Mesendoderm (in vitro differentiated cells): ENCODE data around the gene LRRC3.

ENCODE experiments used
- DNase-seq: peaks from one replicate; pipeline ENCODE4 v3.0.0; 2013
- H2AK5ac ChIP-seq: 2 replicates; pipeline ENCODE4 v1.6.1; 2013; ENCODE audit warnings: low read length, inconsistent platforms
- H2BK120ac ChIP-seq: 2 replicates; pipeline ENCODE4 v1.6.1; 2013; ENCODE audit warnings: low read depth, mild to moderate bottlenecking, low read length, moderate library complexity, mixed read lengths
- H2BK15ac ChIP-seq: replicated peaks from 2 replicates; pipeline ENCODE4 v1.6.1; 2013; ENCODE audit warnings: low read depth, mild to moderate bottlenecking, moderate library complexity
- H2BK5ac ChIP-seq: 2 replicates; pipeline ENCODE4 v1.6.1; 2013; ENCODE audit warnings: low read length, inconsistent platforms
- H3K18ac ChIP-seq: 2 replicates; pipeline ENCODE4 v1.6.1; 2013; ENCODE audit warnings: mild to moderate bottlenecking, low read length, mixed read lengths
- H3K23ac ChIP-seq: one replicate; pipeline ENCODE4 v1.6.1; 2013; ENCODE audit warnings: low read length
- H3K27ac ChIP-seq: 2 replicates; pipeline ENCODE4 v1.5.1; 2013; ENCODE audit warnings: low read depth, mild to moderate bottlenecking, inconsistent platforms, low read length, moderate library complexity
- H3K27me3 ChIP-seq: 2 replicates; pipeline ENCODE4 v1.6.1; 2013; ENCODE audit warnings: low read length, control low read depth, mild to moderate bottlenecking, inconsistent platforms; ENCODE audit not compliant: insufficient read depth, poor library complexity
- H3K36me3 ChIP-seq: 2 replicates; pipeline ENCODE4 v1.6.1; 2013; ENCODE audit warnings: low read length, inconsistent platforms; ENCODE audit not compliant: control insufficient read depth, insufficient read depth
- H3K4ac ChIP-seq: one replicate; pipeline ENCODE4 v1.6.1; 2013; ENCODE audit warnings: low read depth, mild to moderate bottlenecking, low read length, moderate library complexity
- H3K4me1 ChIP-seq: 2 replicates; pipeline ENCODE4 v1.6.1; 2013; ENCODE audit warnings: low read depth, low read length, inconsistent platforms; ENCODE audit not compliant: control insufficient read depth
- H3K4me2 ChIP-seq: 2 replicates; pipeline ENCODE4 v1.6.1; 2013; ENCODE audit warnings: low read length
- H3K4me3 ChIP-seq: 2 replicates; pipeline ENCODE4 v1.5.1; 2013; ENCODE audit warnings: mild to moderate bottlenecking, low read length
- H3K56ac ChIP-seq: one replicate; pipeline ENCODE4 v1.6.1; 2013; ENCODE audit warnings: low read length
- H3K79me1 ChIP-seq: 2 replicates; pipeline ENCODE4 v1.6.1; 2013; ENCODE audit warnings: low read length, inconsistent platforms
- H3K79me2 ChIP-seq: 2 replicates; pipeline ENCODE4 v1.6.1; 2013; ENCODE audit warnings: mild to moderate bottlenecking, low read length; ENCODE audit not compliant: control insufficient read depth, insufficient read depth
- H3K9ac ChIP-seq: 2 replicates; pipeline ENCODE4 v1.6.1; 2013; ENCODE audit warnings: low read length, inconsistent platforms
- H4K5ac ChIP-seq: one replicate; pipeline ENCODE4 v1.6.1; 2013; ENCODE audit warnings: low read length
- H4K8ac ChIP-seq: one replicate; pipeline ENCODE4 v1.6.1; 2013; ENCODE audit warnings: low read depth, mild to moderate bottlenecking, control low read depth, low read length, moderate library complexity
- WGBS: extraction: QIAGEN DNeasy Blood & Tissue Kit; methylation state at CpG from one replicate; pipeline ENCODE4 v1.1.7; 2013; ENCODE audit warnings: low lambda C conversion rate, missing lambda C conversion rate; ENCODE audit not compliant: insufficient coverage; ENCODE audit errors: extremely low coverage; 5-methylcytosine and 5-hydroxymethylcytosine counted together

Gene LRRC3

GRCh38 chr21:44440241-44441040 is 14.9 kb upstream of the LRRC3 start:
- H3K36me3 ChIP-seq, result no peaks in the 10 kb centered on the region
- no peaks in the 10 kb centered on the region for H3K27me3 ChIP-seq
- no peak overlapping the region for H3K27ac ChIP-seq
- no peak overlapping the region for H2BK120ac ChIP-seq
- no peak overlapping the region for H2AK5ac ChIP-seq
- H4K8ac ChIP-seq, result no peak overlapping the region
- H4K5ac ChIP-seq, result no peak overlapping the region
- no peak overlapping the region for H3K4ac ChIP-seq
- no peak overlapping the region for H3K23ac ChIP-seq
- no peak overlapping the region for H2BK15ac ChIP-seq
- H3K56ac ChIP-seq, result no peak overlapping the region
- no peak for DNase-seq
- H3K9ac ChIP-seq, result no peak overlapping the region
- WGBS, result no CpG with 5 or more reads among the region's 33 CpGs
- H3K4me3 ChIP-seq, result no peak overlapping the region
- H3K4me1 ChIP-seq, result no peaks in the 10 kb centered on the region
- H3K4me2 ChIP-seq, result no peak overlapping the region
- no peak overlapping the region for H3K18ac ChIP-seq
- H2BK5ac ChIP-seq, result no peak overlapping the region
- no peaks in the 10 kb centered on the region for H3K79me2 ChIP-seq
- H3K79me1 ChIP-seq, result no peaks in the 10 kb centered on the region

DNA sequence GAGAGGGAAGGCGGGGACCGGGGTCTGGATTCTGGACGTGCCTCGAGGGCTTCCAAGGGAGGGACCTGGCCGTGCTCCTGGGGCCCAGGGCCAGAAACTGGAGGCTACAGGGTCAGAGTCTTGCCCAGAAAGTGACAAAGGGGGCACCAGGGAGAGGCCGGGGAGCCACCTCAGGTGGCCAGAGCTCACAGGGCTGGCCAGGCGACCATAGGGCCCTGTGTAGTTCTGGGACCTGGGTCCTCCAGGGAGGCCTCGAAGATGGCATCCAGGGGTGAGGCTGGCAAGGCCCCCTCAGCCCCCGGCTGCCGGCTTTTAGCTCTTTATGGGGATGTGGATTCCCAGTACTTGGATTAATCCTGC is 14.3 kb upstream of the LRRC3 start:
- Histone ChIP-seq H4K8ac (no peak overlapping the region), H2BK15ac (no peak overlapping the region), H3K9ac (no peak overlapping the region), H3K23ac (no peak overlapping the region), H3K79me2 (no peaks in the 10 kb centered on the region), H3K4ac (no peak overlapping the region), H3K27me3 (no peaks in the 10 kb centered on the region), H3K18ac (no peak overlapping the region), H3K4me3 (no peak overlapping the region), H2AK5ac (no peak overlapping the region), H2BK5ac (no peak overlapping the region), H3K4me2 (no peak overlapping the region), H3K27ac (no peak overlapping the region), H2BK120ac (no peak overlapping the region), H3K79me1 (no peaks in the 10 kb centered on the region), H3K56ac (no peak overlapping the region), H4K5ac (no peak overlapping the region), H3K4me1 (no peaks in the 10 kb centered on the region), H3K36me3 (no peaks in the 10 kb centered on the region)
- no peak for DNase-seq
- no CpG with 5 or more reads among the region's 10 CpGs for WGBS

DNA sequence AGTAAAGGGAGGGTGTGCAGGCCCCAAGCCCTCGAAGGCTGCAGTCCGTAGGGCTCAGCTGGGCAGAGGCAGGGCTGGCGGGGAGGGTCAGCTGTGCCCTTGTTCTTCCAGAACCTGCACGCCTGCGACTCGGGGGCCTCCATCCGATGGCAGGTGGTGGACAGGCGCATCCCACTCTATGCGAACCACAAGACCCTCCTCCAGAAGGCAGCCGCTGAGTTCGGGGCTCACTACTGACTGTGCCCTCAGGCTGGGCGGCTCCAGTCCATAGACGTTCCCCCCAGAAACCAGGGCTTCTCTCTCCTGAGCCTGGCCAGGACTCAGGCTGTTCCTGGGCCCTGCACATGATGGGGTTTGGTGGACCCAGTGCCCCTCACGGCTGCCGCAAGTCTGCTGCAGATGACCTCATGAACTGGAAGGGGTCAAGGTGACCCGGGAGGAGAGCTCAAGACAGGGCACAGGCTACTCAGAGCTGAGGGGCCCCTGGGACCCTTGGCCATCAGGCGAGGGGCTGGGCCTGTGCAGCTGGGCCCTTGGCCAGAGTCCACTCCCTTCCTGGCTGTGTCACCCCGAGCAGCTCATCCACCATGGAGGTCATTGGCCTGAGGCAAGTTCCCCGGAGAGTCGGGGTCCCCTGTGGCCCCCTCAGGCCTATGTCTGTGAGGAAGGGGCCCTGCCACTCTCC is 13.6 kb upstream of the LRRC3 start:
- no peak overlapping the region for H4K5ac ChIP-seq
- no peak overlapping the region for H4K8ac ChIP-seq
- no peak overlapping the region for H3K4me3 ChIP-seq
- H3K36me3 ChIP-seq, result no peaks in the 10 kb centered on the region
- H3K27ac ChIP-seq, result no peak overlapping the region
- H3K18ac ChIP-seq, result no peak overlapping the region
- no peak overlapping the region for H3K4ac ChIP-seq
- H3K56ac ChIP-seq, result no peak overlapping the region
- no peak overlapping the region for H2BK5ac ChIP-seq
- no peak overlapping the region for H3K4me2 ChIP-seq
- H3K23ac ChIP-seq, result no peak overlapping the region
- H3K27me3 ChIP-seq, result no peaks in the 10 kb centered on the region
- no peak for DNase-seq
- H2BK120ac ChIP-seq, result no peak overlapping the region
- no peak overlapping the region for H2AK5ac ChIP-seq
- H2BK15ac ChIP-seq, result no peak overlapping the region
- no peaks in the 10 kb centered on the region for H3K79me2 ChIP-seq
- WGBS, result no CpG with 5 or more reads among the region's 20 CpGs
- no peaks in the 10 kb centered on the region for H3K79me1 ChIP-seq
- H3K4me1 ChIP-seq, result no peaks in the 10 kb centered on the region
- H3K9ac ChIP-seq, result no peak overlapping the region

- Histone ChIP-seq H2AK5ac (no peak overlapping the region), H3K36me3 (no peaks in the 10 kb centered on the region), H3K27ac (no peak overlapping the region), H3K4me2 (no peak overlapping the region), H3K9ac (no peak overlapping the region), H2BK15ac (no peak overlapping the region), H3K79me1 (no peaks in the 10 kb centered on the region), H3K4ac (no peak overlapping the region), H2BK5ac (no peak overlapping the region), H3K4me1 (no peaks in the 10 kb centered on the region), H3K27me3 (no peaks in the 10 kb centered on the region), H3K56ac (no peak overlapping the region), H2BK120ac (no peak overlapping the region), H4K8ac (no peak overlapping the region), H3K4me3 (no peak overlapping the region), H4K5ac (no peak overlapping the region), H3K18ac (no peak overlapping the region), H3K23ac (no peak overlapping the region), H3K79me2 (no peaks in the 10 kb centered on the region)
- WGBS, result no CpG with 5 or more reads among the region's 19 CpGs
- no peak for DNase-seq
These were observed 12.8 kb upstream of the LRRC3 start for GRCh38 chr21:44442266-44443125.

GRCh38 chr21:44443291-44443890 is 11.9 kb upstream of the LRRC3 start:
- H3K27me3 ChIP-seq, result no peaks in the 10 kb centered on the region
- H2AK5ac ChIP-seq, result no peak overlapping the region
- no peak for DNase-seq
- no peak overlapping the region for H3K23ac ChIP-seq
- WGBS, result no CpG with 5 or more reads among the region's 17 CpGs
- H3K4ac ChIP-seq, result no peak overlapping the region
- no peaks in the 10 kb centered on the region for H3K79me2 ChIP-seq
- no peak overlapping the region for H3K18ac ChIP-seq
- no peak overlapping the region for H3K9ac ChIP-seq
- no peaks in the 10 kb centered on the region for H3K79me1 ChIP-seq
- H4K8ac ChIP-seq, result no peak overlapping the region
- no peak overlapping the region for H3K27ac ChIP-seq
- no peak overlapping the region for H2BK120ac ChIP-seq
- H3K4me1 ChIP-seq, result no peaks in the 10 kb centered on the region
- H2BK15ac ChIP-seq, result no peak overlapping the region
- H3K36me3 ChIP-seq, result no peaks in the 10 kb centered on the region
- no peak overlapping the region for H4K5ac ChIP-seq
- no peak overlapping the region for H3K4me3 ChIP-seq
- no peak overlapping the region for H2BK5ac ChIP-seq
- H3K56ac ChIP-seq, result no peak overlapping the region
- H3K4me2 ChIP-seq, result no peak overlapping the region
